Right lobe of liver (tissue), 6 donors: ENCODE results near the gene FOXP1. TPM values are rescaled to one million over a fixed set of nuclear protein-coding genes. Genes with fewer than 3 reads are reported as not detected.

ENCODE experiments used
- ATAC-seq, 4 donors: fragments of 200-7000 bp; cut with Tn5 transposase; one replicate each; pipeline ENCODE4 v1.9.1; 2020; ENCODE audit warnings: mild to moderate bottlenecking in 4 of 4, moderate library complexity in 4 of 4
- DNase-seq, 3 donors: peaks; one replicate each; pipeline ENCODE4 v3.0.0-alpha.2; 2020
- H3K27ac ChIP-seq, 3 donors: fragments of 200-600 bp; one replicate each; pipeline ENCODE4 v1.8.0; 2022
- H3K27me3 ChIP-seq, 2 donors: fragments of 200-600 bp; one replicate each; pipeline ENCODE4 v1.8.0; 2022
- H3K36me3 ChIP-seq, 4 donors: fragments of 200-600 bp; sonication (generic) in 1 of 4; one replicate each; pipeline versions ENCODE4 v1.5.1 to v1.8.0; 2017 to 2022; ENCODE audit warnings: control low read depth in 1 of 4
- H3K4me1 ChIP-seq, 4 donors: fragments of 200-600 bp; sonication (generic) in 1 of 4; one replicate each; pipeline versions ENCODE4 v1.5.1 to v1.8.0; 2017 to 2022; ENCODE audit warnings: control low read depth in 1 of 4
- H3K4me3 ChIP-seq, 3 donors: fragments of 200-600 bp; one replicate each; pipeline ENCODE4 v1.8.0; 2022
- H3K9me3 ChIP-seq, 4 donors: fragments of 200-600 bp; sonication (generic) in 1 of 4; one replicate each; pipeline versions ENCODE4 v1.5.1 to v1.8.0; 2017 to 2022; ENCODE audit warnings: control low read depth in 1 of 4
- CTCF ChIP-seq, 4 donors: fragments of 200-600 bp in 3 of 4; fragments of 450-650 bp in 1 of 4; IDR thresholded peaks; one replicate each; pipeline versions ENCODE4 v1.5.1 to v1.8.0; 2016 to 2022; ENCODE audit warnings: antibody characterized with exemption in 4 of 4, mild to moderate bottlenecking in 2 of 4
- POLR2A ChIP-seq: fragments of 450-650 bp; IDR thresholded peaks from one replicate; pipeline ENCODE4 v1.6.1; 2017; ENCODE audit warnings: antibody characterized with exemption, mild to moderate bottlenecking
- WGBS: methylation state at CpG from one replicate; pipeline ENCODE4 v1.1.6; 2018; ENCODE audit warnings: low coverage, low lambda C conversion rate; ENCODE audit not compliant: insufficient coverage; ENCODE audit errors: missing lambda C conversion rate; 5-methylcytosine and 5-hydroxymethylcytosine counted together
- intact Hi-C, 2 donors: fragments of 100-400 bp; cut with DNase I; formaldehyde crosslinking; loops; one replicate each; pipeline versions ENCODE4 v1.11.2 to v1.14.1; 2022
- total RNA-seq, 6 experiments: library from RNA; depleted of rRNA in 2 of 6; stranded (reverse); fragments of >200 nt in 2 of 6; fragmentation: NEBNext Ultra II Directional in 3 of 6; extraction: Animal tissue kit (Norgen Biotek cat#: 25700) in 3 of 6; gene quantifications; one replicate each; pipeline versions ENCODE4 v1.1.0 to v1.2.4, GENCODE V29; 2016 to 2023
- donor health status: DM: no; HTN: yes; CAD: no.
- donor health status: DM: no; HTN: no; CAD: no.
- donor health status: DM: no; HTN: no; CAD: no.
- donor health status: DM: no; HTN: yes; CAD: no.
- donor health status: DM: no; HTN: yes; CAD: no.

Gene FOXP1
- total RNA-seq, 6 experiments from 2014 or later: 26.7 to 47.7 (median 35.2) TPM

- no peak for ATAC-seq
- no peak for DNase-seq
These were observed 330.4 kb downstream of the FOXP1 start for GRCh38 chr3:71253169-71253568.

GRCh38 chr3:71252466-71252865 lies 331.1 kb downstream of the FOXP1 start:
- TF ChIP-seq POLR2A (no peak), CTCF (IDR thresholded peaks at IDR 0.05) (no peak)
- Histone ChIP-seq H3K36me3 (no peaks in the 10 kb centered on the region), H3K4me1 (peaks cover 0 to 13% (median 0%) of the 10 kb centered on the region in 4 donors), H3K27me3 (no peaks in the 10 kb centered on the region), H3K4me3 (no peak overlapping the region), H3K27ac (no peak overlapping the region), H3K9me3 (no peaks in the 10 kb centered on the region)
- 94% methylated on average over 2 of the region's 2 CpGs for WGBS
- intact Hi-C loops: no loop called here
- no peak for ATAC-seq
- DNase-seq: no peak

More at GRCh38 chr3:71253169-71253568, 330.4 kb downstream of the FOXP1 start:
- Histone ChIP-seq H3K4me1 (peaks cover 0 to 12% (median 0%) of the 10 kb centered on the region in 4 donors), H3K27ac (no peak overlapping the region), H3K36me3 (no peaks in the 10 kb centered on the region), H3K4me3 (no peak overlapping the region), H3K27me3 (no peaks in the 10 kb centered on the region), H3K9me3 (no peaks in the 10 kb centered on the region)
- intact Hi-C loops: no loop called here
- TF ChIP-seq POLR2A: no peak
- TF ChIP-seq CTCF (IDR thresholded peaks at IDR 0.05): no peak
- WGBS: 93% methylated on average over 2 of the region's 2 CpGs

GRCh38 chr3:71251156-71251775 lies 332.3 kb downstream of the FOXP1 start:
- Histone ChIP-seq H3K4me3 (no peak overlapping the region), H3K27me3 (no peaks in the 10 kb centered on the region), H3K4me1 (peaks cover 0 to 25% (median 6%) of the 10 kb centered on the region in 4 donors), H3K9me3 (no peaks in the 10 kb centered on the region), H3K36me3 (no peaks in the 10 kb centered on the region), H3K27ac (no peak overlapping the region)
- DNase-seq: no peak
- ATAC-seq: no peak
- TF ChIP-seq CTCF (IDR thresholded peaks at IDR 0.05) (no peak), POLR2A (no peak)
- 74% methylated on average over 8 of the region's 8 CpGs for WGBS
- intact Hi-C loops: no loop called here

GRCh38 chr3:71250026-71250425 lies 333.5 kb downstream of the FOXP1 start:
- H3K4me3 ChIP-seq: no peak overlapping the region
- ATAC-seq: no peak
- 84% methylated on average over 3 of the region's 5 CpGs for WGBS
- no peak for DNase-seq
- no peaks in the 10 kb centered on the region for H3K9me3 ChIP-seq
- no peaks in the 10 kb centered on the region for H3K27me3 ChIP-seq
- intact Hi-C loops: no loop called here
- peaks cover 0 to 34% (median 11%) of the 10 kb centered on the region in 4 donors for H3K4me1 ChIP-seq
- TF ChIP-seq CTCF (IDR thresholded peaks at IDR 0.05) (no peak), POLR2A (no peak)
- no peaks in the 10 kb centered on the region for H3K36me3 ChIP-seq
- H3K27ac ChIP-seq: no peak overlapping the region
